ACC112 (cell line): Measurements from ENCODE around the gene ABHD6.

ENCODE experiments used
- H2AFZ ChIP-seq: fragments of 200-600 bp; sonication (generic); one replicate; pipeline ENCODE4 v1.6.0; 2017; ENCODE audit warnings: antibody characterized with exemption, low read length; ENCODE audit not compliant: unreplicated experiment
- H3K27ac ChIP-seq: fragments of 200-600 bp; sonication (generic); 2 replicates; pipeline ENCODE4 v1.5.1; 2014; ENCODE audit warnings: low read depth, mild to moderate bottlenecking, antibody characterized with exemption, low read length, moderate library complexity
- H3K27me3 ChIP-seq: fragments of 200-600 bp; sonication (generic); 2 replicates; pipeline ENCODE4 v1.6.1; 2014; ENCODE audit warnings: mild to moderate bottlenecking, antibody characterized with exemption, low read length, moderate library complexity, mixed read lengths; ENCODE audit not compliant: insufficient read depth
- H3K36me3 ChIP-seq: fragments of 200-600 bp; sonication (generic); 2 replicates; pipeline ENCODE4 v1.6.1; 2016; ENCODE audit warnings: mild to moderate bottlenecking, antibody characterized with exemption, low read length, moderate library complexity, mixed read lengths; ENCODE audit not compliant: insufficient read depth
- H3K4me1 ChIP-seq: fragments of 200-600 bp; sonication (generic); one replicate; pipeline ENCODE4 v1.6.1; 2016; ENCODE audit warnings: low read length, mixed read lengths; ENCODE audit not compliant: insufficient read depth, unreplicated experiment, control insufficient read depth
- H3K4me3 ChIP-seq: fragments of 200-600 bp; sonication (generic); 2 replicates; pipeline ENCODE4 v1.5.1; 2014; ENCODE audit warnings: mild to moderate bottlenecking, low read depth, low read length
- H3K79me2 ChIP-seq: fragments of 200-600 bp; sonication (generic); one replicate; pipeline ENCODE4 v1.6.0; 2016; ENCODE audit warnings: low read length; ENCODE audit not compliant: control insufficient read depth, unreplicated experiment, insufficient read depth

ABHD6 gene

GRCh38 chr3:58237238-58237940, at the start of gene ABHD6:
TSS of gene ABHD6 (plus strand) at chr3:58237792. CDS start at chr3:58256587, 18,795 bp downstream.
- Histone ChIP-seq H3K79me2 (no peaks in the 10 kb centered on the region), H3K4me3 (peak within 1 kb of the TSS; percentile 91), H3K36me3 (no peaks in the 10 kb centered on the region), H3K4me1 (peaks cover 5% of the 10 kb centered on the region), H2AFZ (peak within 1 kb of the TSS; percentile 87), H3K27me3 (no peaks in the 10 kb centered on the region), H3K27ac (no peak within 1 kb of the TSS)

GRCh38 chr3:58188173-58188564, 49.4 kb upstream of the ABHD6 start:
- no peaks in the 10 kb centered on the region for H3K36me3 ChIP-seq
- no peak overlapping the region for H2AFZ ChIP-seq
- no peak overlapping the region for H3K27ac ChIP-seq
- H3K4me3 ChIP-seq = no peak overlapping the region
- H3K27me3 ChIP-seq = no peaks in the 10 kb centered on the region
- H3K79me2 ChIP-seq = no peaks in the 10 kb centered on the region
- no peaks in the 10 kb centered on the region for H3K4me1 ChIP-seq

GRCh38 chr3:58188921-58189451, 48.6 kb upstream of the ABHD6 start:
- no peak overlapping the region for H3K27ac ChIP-seq
- no peaks in the 10 kb centered on the region for H3K36me3 ChIP-seq
- H3K79me2 ChIP-seq = no peaks in the 10 kb centered on the region
- H2AFZ ChIP-seq = no peak overlapping the region
- no peak overlapping the region for H3K4me3 ChIP-seq
- no peaks in the 10 kb centered on the region for H3K4me1 ChIP-seq
- H3K27me3 ChIP-seq = no peaks in the 10 kb centered on the region

GRCh38 chr3:58189691-58190090, 47.9 kb upstream of the ABHD6 start:
- H3K36me3 ChIP-seq = no peaks in the 10 kb centered on the region
- H3K79me2 ChIP-seq = no peaks in the 10 kb centered on the region
- H3K27ac ChIP-seq = no peak overlapping the region
- H3K4me1 ChIP-seq = no peaks in the 10 kb centered on the region
- H3K27me3 ChIP-seq = no peaks in the 10 kb centered on the region
- H2AFZ ChIP-seq = no peak overlapping the region
- no peak overlapping the region for H3K4me3 ChIP-seq

DNA sequence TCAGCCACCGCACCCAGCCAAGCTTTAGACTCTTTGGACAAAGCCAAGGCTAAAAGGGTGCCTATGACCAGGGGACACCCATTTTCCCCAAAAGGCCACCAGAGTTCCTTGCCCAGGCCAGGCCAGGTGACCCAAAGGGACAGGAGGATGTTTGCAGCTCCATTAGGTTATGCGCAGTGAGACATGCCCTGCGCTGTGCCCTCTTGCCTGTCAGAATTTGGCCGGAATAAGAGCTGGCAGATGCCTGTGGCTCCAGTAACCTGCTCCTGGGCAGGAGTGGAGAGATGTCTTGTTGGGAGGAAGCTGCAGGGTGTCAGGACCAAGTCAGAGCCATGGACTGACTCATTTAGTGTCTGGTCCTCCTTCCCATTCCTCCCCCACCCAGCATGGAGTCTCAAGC, 47.3 kb upstream of the ABHD6 start:
- Histone ChIP-seq H3K27ac (no peak overlapping the region), H3K79me2 (no peaks in the 10 kb centered on the region), H3K4me1 (no peaks in the 10 kb centered on the region), H3K27me3 (no peaks in the 10 kb centered on the region), H2AFZ (no peak overlapping the region), H3K4me3 (no peak overlapping the region), H3K36me3 (no peaks in the 10 kb centered on the region)

DNA sequence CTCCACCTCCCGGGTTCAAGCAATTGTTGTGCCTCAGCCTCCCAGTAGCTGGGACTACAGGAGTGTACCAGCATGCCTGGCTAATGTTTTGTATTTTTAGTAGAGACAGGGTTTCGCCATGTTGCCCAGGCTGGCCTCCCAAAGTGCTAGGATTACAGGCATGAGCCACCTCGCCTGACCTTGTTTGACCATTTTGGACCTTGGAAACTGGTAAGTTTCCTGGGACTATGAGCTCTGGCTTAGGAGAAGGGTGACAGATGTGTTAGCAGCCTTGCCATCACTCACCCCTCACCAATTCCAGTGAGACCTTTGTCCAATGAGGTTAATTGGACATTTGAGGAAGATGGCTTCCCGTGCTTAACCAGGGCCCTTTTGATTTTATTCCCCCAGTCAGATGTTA, 46.7 kb upstream of the ABHD6 start:
- H3K36me3 ChIP-seq = no peaks in the 10 kb centered on the region
- H3K4me3 ChIP-seq = no peak overlapping the region
- no peaks in the 10 kb centered on the region for H3K4me1 ChIP-seq
- H3K27me3 ChIP-seq = no peaks in the 10 kb centered on the region
- no peaks in the 10 kb centered on the region for H3K79me2 ChIP-seq
- no peak overlapping the region for H3K27ac ChIP-seq
- H2AFZ ChIP-seq = peak overlapping the region; percentile 36

DNA sequence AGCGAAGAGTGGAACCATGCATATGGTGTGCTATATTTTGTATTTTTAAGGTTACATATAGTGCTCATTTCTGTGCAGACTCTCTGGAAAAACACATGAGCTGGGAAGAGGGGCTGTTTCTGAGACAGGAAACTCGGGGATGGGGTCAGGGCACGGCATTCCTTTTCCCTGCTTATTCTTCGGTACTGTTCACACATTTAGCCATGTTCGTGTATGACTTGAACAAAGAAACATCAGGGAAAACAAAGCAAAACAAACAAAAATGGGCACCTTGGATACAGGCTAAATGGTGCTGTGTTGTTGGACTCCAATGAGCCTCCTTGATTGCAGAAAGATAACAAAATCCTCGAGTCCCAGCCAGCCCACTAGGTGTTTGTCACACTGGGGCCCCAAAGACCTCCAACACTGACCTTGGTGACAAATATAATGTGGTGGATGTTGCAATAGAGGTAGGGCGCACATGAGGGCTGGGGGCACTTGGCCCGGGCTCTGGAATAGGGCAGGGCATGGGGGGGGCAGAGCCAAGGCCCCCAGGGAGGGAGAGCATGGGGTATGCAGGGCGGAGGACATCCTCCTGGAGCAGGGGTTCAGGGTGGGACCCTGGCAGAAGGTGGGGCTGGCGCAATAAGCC, 46.1 kb upstream of the ABHD6 start:
- Histone ChIP-seq H3K4me1 (no peaks in the 10 kb centered on the region), H3K27ac (no peak overlapping the region), H3K27me3 (no peaks in the 10 kb centered on the region), H3K36me3 (no peaks in the 10 kb centered on the region), H2AFZ (peak overlapping the region; percentile 36), H3K4me3 (no peak overlapping the region), H3K79me2 (no peaks in the 10 kb centered on the region)

DNA sequence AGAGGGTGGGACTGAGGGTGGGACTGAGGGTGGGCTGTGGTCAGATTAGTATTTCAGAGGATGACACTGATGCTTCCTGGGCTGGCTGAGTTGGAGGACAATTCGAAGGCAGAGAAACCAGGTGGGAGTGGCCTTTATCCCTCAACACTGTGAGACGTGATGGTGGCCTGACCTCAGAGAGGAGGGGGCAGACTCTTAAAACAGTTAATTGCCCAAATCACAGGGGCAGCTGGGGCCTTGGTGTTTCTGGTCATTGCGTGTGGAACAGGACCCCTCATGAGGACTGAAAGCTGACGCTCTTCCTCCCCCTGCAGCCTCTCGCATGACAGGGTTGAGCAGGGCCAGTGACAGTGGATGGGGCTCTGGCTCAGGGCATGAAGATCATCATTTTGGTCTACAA, 45.5 kb upstream of the ABHD6 start:
- Histone ChIP-seq H3K27ac (no peak overlapping the region), H3K4me3 (no peak overlapping the region), H2AFZ (no peak overlapping the region), H3K36me3 (no peaks in the 10 kb centered on the region), H3K27me3 (no peaks in the 10 kb centered on the region), H3K79me2 (no peaks in the 10 kb centered on the region), H3K4me1 (no peaks in the 10 kb centered on the region)

DNA sequence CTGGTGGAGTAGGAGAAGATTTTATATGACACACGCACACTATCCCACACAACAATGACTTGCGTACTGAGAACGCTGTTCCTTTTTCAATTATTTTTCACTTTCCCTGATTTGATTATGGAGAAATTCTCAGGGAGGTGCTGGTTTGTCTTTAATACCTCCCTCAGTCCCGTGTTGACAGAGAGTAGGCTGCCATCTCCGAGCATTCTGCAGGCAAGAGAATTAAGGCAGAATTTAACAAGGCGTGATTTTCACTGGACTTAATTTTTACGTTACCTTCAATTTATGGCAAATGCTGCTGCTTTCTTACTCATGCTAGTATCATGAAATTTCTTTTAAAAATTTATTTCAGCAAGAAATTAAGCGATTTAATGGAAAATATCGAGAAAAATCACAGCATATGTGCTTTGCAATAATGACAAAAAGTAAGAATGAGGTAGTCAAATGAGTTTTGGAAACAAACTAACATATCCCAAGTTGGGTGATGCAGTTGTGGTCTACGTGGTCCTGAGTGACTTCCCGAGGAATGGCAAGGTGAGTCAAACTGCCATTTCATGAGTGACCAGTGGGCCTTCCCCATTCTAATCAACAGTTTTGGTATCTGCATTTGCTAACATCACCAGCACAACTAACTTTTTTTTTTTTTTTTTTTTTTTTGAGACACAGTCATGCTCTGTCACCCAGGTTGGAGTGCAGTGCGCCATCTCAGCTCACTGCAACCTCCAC, 43.7 kb upstream of the ABHD6 start:
- Histone ChIP-seq H3K27me3 (no peaks in the 10 kb centered on the region), H2AFZ (no peak overlapping the region), H3K4me3 (no peak overlapping the region), H3K27ac (no peak overlapping the region), H3K36me3 (no peaks in the 10 kb centered on the region), H3K4me1 (peaks cover 6% of the 10 kb centered on the region), H3K79me2 (no peaks in the 10 kb centered on the region)

- Histone ChIP-seq H3K27me3 (no peaks in the 10 kb centered on the region), H3K4me1 (peaks cover 7% of the 10 kb centered on the region), H3K27ac (no peak overlapping the region), H2AFZ (no peak overlapping the region), H3K79me2 (no peaks in the 10 kb centered on the region), H3K4me3 (no peak overlapping the region), H3K36me3 (no peaks in the 10 kb centered on the region)
Measured at GRCh38 chr3:58197588-58197987, 40.0 kb upstream of the ABHD6 start.
